K562 (cell line): ENCODE results near the gene SYMPK. TPM values are rescaled to one million over a fixed set of nuclear protein-coding genes. Genes with fewer than 3 reads are reported as not detected.

Experiments used
- CBFB ChIP-seq: sonication (generic); formaldehyde crosslinking; IDR thresholded peaks from 2 replicates; pipeline ENCODE4 v1.4.0; 2020; ENCODE audit warnings: mild to moderate bottlenecking, missing genetic modification reagents
- E2F6 ChIP-seq, 2 experiments: IDR thresholded peaks; 2 replicates each; pipeline ENCODE4 v1.6.1; 2011; ENCODE audit warnings: borderline replicate concordance in 1 of 2, control low read depth in 1 of 2, low read depth in 1 of 2, low read length in 1 of 2, mild to moderate bottlenecking in 1 of 2, mixed read lengths in 1 of 2, moderate library complexity in 1 of 2; ENCODE audit not compliant: insufficient read depth in 1 of 2, insufficient read length in 1 of 2, poor library complexity in 1 of 2, severe bottlenecking in 1 of 2; ENCODE audit errors: extremely low read depth in 1 of 2
- ESRRA ChIP-seq: fragments of 450-650 bp; IDR thresholded peaks from 2 replicates; pipeline ENCODE4 v1.6.1; 2014; ENCODE audit warnings: low read depth, mild to moderate bottlenecking, moderate library complexity, borderline replicate concordance
- FOXK2 ChIP-seq, 2 experiments: fragments of 450-650 bp; IDR thresholded peaks in 1 of 2; conservative IDR thresholded peaks in 1 of 2; 2 replicates each; pipeline ENCODE4 v1.6.1; 2016; ENCODE audit warnings: low read depth in 2 of 2, mild to moderate bottlenecking in 1 of 2
- HMBOX1 ChIP-seq: sonication (generic); IDR thresholded peaks from 2 replicates; pipeline ENCODE4 v1.6.1; 2016
- JUN ChIP-seq, 2 experiments: sonication (generic) in 1 of 2; formaldehyde crosslinking in 1 of 2; IDR thresholded peaks; 2 replicates each; pipeline versions ENCODE4 v1.6.1 to v1.8.0; 2012 to 2022; ENCODE audit warnings: borderline replicate concordance in 2 of 2, mild to moderate bottlenecking in 2 of 2, improper control_type of control experiment in 1 of 2, low read depth in 1 of 2, low read length in 1 of 2, missing genetic modification reagents in 1 of 2
- MAX ChIP-seq: sonication (generic); formaldehyde crosslinking; IDR thresholded peaks from 2 replicates; pipeline ENCODE4 v1.9.0; 2022; ENCODE audit warnings: mild to moderate bottlenecking, missing genetic modification reagents
- MITF ChIP-seq: IDR thresholded peaks from 2 replicates; pipeline ENCODE4 v1.6.1; 2014; ENCODE audit warnings: antibody characterized with exemption
- TCF3 ChIP-seq: sonication (generic); formaldehyde crosslinking; IDR thresholded peaks from 2 replicates; pipeline ENCODE4 v1.4.0; 2020; ENCODE audit warnings: mild to moderate bottlenecking, missing genetic modification reagents
- ZFP1 ChIP-seq: fragments of 450-650 bp; formaldehyde crosslinking; IDR thresholded peaks from 2 replicates; pipeline ENCODE4 v1.4.0; 2020; ENCODE audit warnings: mild to moderate bottlenecking, mixed read lengths
- ZNF3 ChIP-seq: fragments of 250-450 bp; sonication (Bioruptor Pico); IDR thresholded peaks from 2 replicates; pipeline ENCODE4 v1.5.0; 2021; ENCODE audit warnings: mild to moderate bottlenecking, moderate library complexity
- ZNF707 ChIP-seq: fragments of 250-450 bp; sonication (Bioruptor Pico); conservative IDR thresholded peaks from 2 replicates; pipeline ENCODE4 v1.8.0; 2022; ENCODE audit warnings: inconsistent platforms, mild to moderate bottlenecking, moderate library complexity
- polyA plus RNA-seq, 8 experiments: library from polyadenylated mRNA; depleted of rRNA in 4 of 8; stranded (reverse) in 5 of 8; unstranded in 3 of 8; fragments of >200 nt; fragmentation: Nextera tagmentation in 2 of 8; fragmentation: Illumina TruSeq in 1 of 8; extraction: Ambion mirVana in 2 of 8; extraction: Trizol in 1 of 8; gene quantifications; 2 replicates each; pipeline versions ENCODE4 v1.2.1 to v1.2.3, GENCODE V29; 2011 to 2014; ENCODE audit warnings: inconsistent platforms in 1 of 8, missing spikeins in 1 of 8
- total RNA-seq, 7 experiments: library from RNA; depleted of rRNA in 6 of 7; stranded (reverse); fragments of >200 nt in 6 of 7; fragmentation: Illumina TruSeq in 2 of 7; extraction: Trizol in 2 of 7; gene quantifications; 2 replicates each; pipeline versions ENCODE4 v1.2.1 to v1.2.3, GENCODE V29; 2011 to 2021; ENCODE audit warnings: low replicate concordance in 1 of 7
- TF ChIP-seq, protein P1 (sequence below), 2 experiments: fragments of 450-650 bp; formaldehyde crosslinking in 1 of 2; IDR thresholded peaks; 2 replicates each; pipeline versions ENCODE4 v1.4.0 to v1.6.1; 2014 to 2020; ENCODE audit warnings: mild to moderate bottlenecking in 2 of 2, borderline replicate concordance in 1 of 2, low read depth in 1 of 2

SYMPK gene
- total and polyA plus RNA-seq, 9 of the 15 experiments (the other 6 are each of a cell fraction or from before 2014, with no cell fraction given) = 0.73 to 95.5 (median 58.4) TPM

- TF ChIP-seq ZNF707 (CRISPR knock-in tag) (no peak), FOXK2 (conservative IDR thresholded peaks at IDR 0.05 in 1 of 2, IDR thresholded peaks at IDR 0.05 in 1 of 2; ENCODE audit: low read depth in 2 of 2) (0 out of 4 replicates have a peak, but pooled peaks have one; percentile 21 to 29), ZNF3 (CRISPR knock-in tag) (no peak), E2F6 (IDR thresholded peaks at IDR 0.05; ENCODE audit: borderline replicate concordance in 1 of 2, extremely low read depth in 1 of 2, insufficient read depth in 1 of 2, insufficient read length in 1 of 2, low read depth in 1 of 2, low read length in 1 of 2, poor library complexity in 1 of 2, severe bottlenecking in 1 of 2) (peak in 1 of 2 experiments; percentile 33), ESRRA (peak; percentile 80; the same call in 1 of the 2 replicates), HMBOX1 (no peak; the same call in 1 of the 2 replicates), CBFB (CRISPR knock-in tag) (peak; percentile 59; the same call in 1 of the 2 replicates), JUN (IDR thresholded peaks at IDR 0.05; ENCODE audit: borderline replicate concordance, low read depth, low read length) (0 out of 2 replicates have a peak, but pooled peaks have one; percentile 62), JUN (CRISPR knock-in tag; IDR thresholded peaks at IDR 0.05; ENCODE audit: borderline replicate concordance) (no peak; the same call in 1 of the 2 replicates), ZFP1 (CRISPR knock-in tag) (no peak), MITF (peak; percentile 76), TCF3 (no peak), MAX (CRISPR knock-in tag) (peak; percentile 63)
- TF ChIP-seq, protein P1, sequence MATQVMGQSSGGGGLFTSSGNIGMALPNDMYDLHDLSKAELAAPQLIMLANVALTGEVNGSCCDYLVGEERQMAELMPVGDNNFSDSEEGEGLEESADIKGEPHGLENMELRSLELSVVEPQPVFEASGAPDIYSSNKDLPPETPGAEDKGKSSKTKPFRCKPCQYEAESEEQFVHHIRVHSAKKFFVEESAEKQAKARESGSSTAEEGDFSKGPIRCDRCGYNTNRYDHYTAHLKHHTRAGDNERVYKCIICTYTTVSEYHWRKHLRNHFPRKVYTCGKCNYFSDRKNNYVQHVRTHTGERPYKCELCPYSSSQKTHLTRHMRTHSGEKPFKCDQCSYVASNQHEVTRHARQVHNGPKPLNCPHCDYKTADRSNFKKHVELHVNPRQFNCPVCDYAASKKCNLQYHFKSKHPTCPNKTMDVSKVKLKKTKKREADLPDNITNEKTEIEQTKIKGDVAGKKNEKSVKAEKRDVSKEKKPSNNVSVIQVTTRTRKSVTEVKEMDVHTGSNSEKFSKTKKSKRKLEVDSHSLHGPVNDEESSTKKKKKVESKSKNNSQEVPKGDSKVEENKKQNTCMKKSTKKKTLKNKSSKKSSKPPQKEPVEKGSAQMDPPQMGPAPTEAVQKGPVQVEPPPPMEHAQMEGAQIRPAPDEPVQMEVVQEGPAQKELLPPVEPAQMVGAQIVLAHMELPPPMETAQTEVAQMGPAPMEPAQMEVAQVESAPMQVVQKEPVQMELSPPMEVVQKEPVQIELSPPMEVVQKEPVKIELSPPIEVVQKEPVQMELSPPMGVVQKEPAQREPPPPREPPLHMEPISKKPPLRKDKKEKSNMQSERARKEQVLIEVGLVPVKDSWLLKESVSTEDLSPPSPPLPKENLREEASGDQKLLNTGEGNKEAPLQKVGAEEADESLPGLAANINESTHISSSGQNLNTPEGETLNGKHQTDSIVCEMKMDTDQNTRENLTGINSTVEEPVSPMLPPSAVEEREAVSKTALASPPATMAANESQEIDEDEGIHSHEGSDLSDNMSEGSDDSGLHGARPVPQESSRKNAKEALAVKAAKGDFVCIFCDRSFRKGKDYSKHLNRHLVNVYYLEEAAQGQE (IDR thresholded peaks at IDR 0.05; ENCODE audit: borderline replicate concordance) = peak; percentile 84
- TF ChIP-seq, protein P1 (CRISPR knock-in tag; IDR thresholded peaks at IDR 0.05; ENCODE audit: low read depth) = no peak
Measured at GRCh38 chr19:45817010-45817724, 45.8 kb downstream of the SYMPK start (continued).
